ACC112 (cell line): ENCODE results near the gene PIGP.
"Not testable (repeated sequence)": the region's sequence is repeated elsewhere in the genome, so short reads cannot be mapped to it uniquely, and the experiment has no call there.

Source experiments
- H2AFZ ChIP-seq: fragments of 200-600 bp; sonication (generic); one replicate; pipeline ENCODE4 v1.6.0; 2017; ENCODE audit warnings: antibody characterized with exemption, low read length; ENCODE audit not compliant: unreplicated experiment
- H3K27ac ChIP-seq: fragments of 200-600 bp; sonication (generic); 2 replicates; pipeline ENCODE4 v1.5.1; 2014; ENCODE audit warnings: low read depth, mild to moderate bottlenecking, antibody characterized with exemption, low read length, moderate library complexity
- H3K27me3 ChIP-seq: fragments of 200-600 bp; sonication (generic); 2 replicates; pipeline ENCODE4 v1.6.1; 2014; ENCODE audit warnings: mild to moderate bottlenecking, antibody characterized with exemption, low read length, moderate library complexity, mixed read lengths; ENCODE audit not compliant: insufficient read depth
- H3K36me3 ChIP-seq: fragments of 200-600 bp; sonication (generic); 2 replicates; pipeline ENCODE4 v1.6.1; 2016; ENCODE audit warnings: mild to moderate bottlenecking, antibody characterized with exemption, low read length, moderate library complexity, mixed read lengths; ENCODE audit not compliant: insufficient read depth
- H3K4me1 ChIP-seq: fragments of 200-600 bp; sonication (generic); one replicate; pipeline ENCODE4 v1.6.1; 2016; ENCODE audit warnings: low read length, mixed read lengths; ENCODE audit not compliant: insufficient read depth, unreplicated experiment, control insufficient read depth
- H3K4me3 ChIP-seq: fragments of 200-600 bp; sonication (generic); 2 replicates; pipeline ENCODE4 v1.5.1; 2014; ENCODE audit warnings: mild to moderate bottlenecking, low read depth, low read length
- H3K79me2 ChIP-seq: fragments of 200-600 bp; sonication (generic); one replicate; pipeline ENCODE4 v1.6.0; 2016; ENCODE audit warnings: low read length; ENCODE audit not compliant: control insufficient read depth, unreplicated experiment, insufficient read depth

The PIGP gene

GRCh38 chr21:37063433-37063832, 9.4 kb downstream of the PIGP start:
- Histone ChIP-seq H3K4me3 (no peak overlapping the region), H3K27me3 (no peaks in the 10 kb centered on the region), H3K4me1 (peaks cover 29% of the 10 kb centered on the region), H3K79me2 (no peaks in the 10 kb centered on the region), H3K36me3 (peaks cover 12% of the 10 kb centered on the region), H2AFZ (no peak overlapping the region), H3K27ac (no peak overlapping the region)

DNA sequence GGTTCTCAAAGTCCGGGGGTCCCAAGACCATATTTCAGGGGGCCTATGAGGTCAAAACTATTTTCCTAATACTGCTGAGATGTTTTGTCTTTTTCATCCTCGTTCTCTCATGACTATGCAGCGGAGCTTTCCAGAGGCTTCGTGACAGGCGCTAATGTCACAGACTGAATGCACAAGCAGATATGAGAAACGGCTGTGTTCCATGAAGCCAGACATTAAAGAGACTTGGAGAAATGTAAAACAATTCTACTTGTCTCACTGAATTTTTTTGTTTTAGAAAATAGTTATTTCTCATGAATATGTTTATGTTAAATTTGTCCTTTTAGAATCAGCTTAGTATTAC, 10.3 kb downstream of the PIGP start:
- Histone ChIP-seq H3K36me3 (peaks cover 9% of the 10 kb centered on the region), H3K4me3 (no peak overlapping the region), H2AFZ (no peak overlapping the region), H3K4me1 (peaks cover 29% of the 10 kb centered on the region), H3K27me3 (no peaks in the 10 kb centered on the region), H3K79me2 (no peaks in the 10 kb centered on the region), H3K27ac (peak overlapping the region; percentile 83; the same call in 1 of the 2 replicates)

GRCh38 chr21:37061926-37062592, 10.8 kb downstream of the PIGP start:
- Histone ChIP-seq H3K4me1 (peaks cover 29% of the 10 kb centered on the region), H3K4me3 (no peak overlapping the region), H3K27ac (peak overlapping the region; percentile 83), H3K79me2 (no peaks in the 10 kb centered on the region), H3K36me3 (peaks cover 9% of the 10 kb centered on the region), H2AFZ (no peak overlapping the region), H3K27me3 (no peaks in the 10 kb centered on the region)

GRCh38 chr21:37060296-37060695, 12.6 kb downstream of the PIGP start:
- Histone ChIP-seq H3K27me3 (no peaks in the 10 kb centered on the region), H3K4me3 (no peak overlapping the region), H2AFZ (no peak overlapping the region), H3K27ac (peak overlapping the region; percentile 83), H3K79me2 (no peaks in the 10 kb centered on the region), H3K36me3 (peaks cover 4% of the 10 kb centered on the region; the same call in 1 of the 2 replicates), H3K4me1 (peaks cover 29% of the 10 kb centered on the region)

- no peak overlapping the region for H2AFZ ChIP-seq
- no peaks in the 10 kb centered on the region for H3K36me3 ChIP-seq
- no peak overlapping the region for H3K4me3 ChIP-seq
- H3K79me2 ChIP-seq = no peaks in the 10 kb centered on the region
- H3K4me1 ChIP-seq = peaks cover 29% of the 10 kb centered on the region
- H3K27ac ChIP-seq = no peak overlapping the region
- H3K27me3 ChIP-seq = no peaks in the 10 kb centered on the region
Measured at GRCh38 chr21:37059181-37059580, 13.7 kb downstream of the PIGP start.

DNA sequence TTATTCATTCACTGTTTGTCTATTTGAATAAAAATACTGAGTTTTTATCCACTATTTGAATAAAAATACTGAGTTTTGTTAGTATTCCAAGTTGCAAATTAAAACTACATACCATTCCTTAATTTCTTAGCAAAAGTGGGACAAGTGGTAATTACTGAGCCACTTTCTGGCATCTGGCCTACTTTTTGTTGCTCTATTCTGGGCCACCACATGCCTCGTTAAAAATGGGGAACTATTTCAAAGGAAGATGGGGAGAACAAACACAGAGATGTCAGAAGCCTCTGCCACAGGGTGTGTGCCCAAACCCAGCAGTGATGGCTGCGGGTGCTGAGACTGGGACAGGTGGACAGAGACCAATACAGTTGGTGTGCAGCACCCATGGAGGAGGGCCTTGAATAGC, 14.6 kb downstream of the PIGP start:
- Histone ChIP-seq H2AFZ (no peak overlapping the region), H3K79me2 (no peaks in the 10 kb centered on the region), H3K4me3 (no peak overlapping the region), H3K27me3 (no peaks in the 10 kb centered on the region), H3K4me1 (peaks cover 29% of the 10 kb centered on the region), H3K36me3 (no peaks in the 10 kb centered on the region), H3K27ac (no peak overlapping the region)

DNA sequence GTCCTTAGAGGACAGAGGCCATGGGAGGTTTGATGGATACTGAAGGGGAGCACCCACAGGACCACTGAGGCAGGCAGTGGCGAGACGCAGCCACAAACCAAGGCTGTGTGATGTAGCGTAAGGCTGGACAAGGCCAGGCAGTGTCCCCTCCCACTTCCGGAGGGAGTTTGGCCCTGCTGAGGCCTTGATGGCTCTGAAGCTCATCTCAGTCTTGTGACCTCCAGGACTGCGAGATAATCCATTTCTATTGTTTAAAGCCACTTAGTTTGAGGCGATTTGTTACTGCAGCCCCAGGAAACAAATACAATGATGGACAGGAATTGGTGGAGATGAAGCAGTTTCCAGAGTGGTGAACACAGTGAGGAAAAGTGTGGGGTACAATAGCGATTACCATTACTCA, 15.3 kb downstream of the PIGP start:
- Histone ChIP-seq H3K79me2 (no peaks in the 10 kb centered on the region), H3K4me1 (peaks cover 28% of the 10 kb centered on the region), H3K4me3 (no peak overlapping the region), H3K36me3 (no peaks in the 10 kb centered on the region), H3K27ac (no peak overlapping the region), H2AFZ (no peak overlapping the region), H3K27me3 (no peaks in the 10 kb centered on the region)

GRCh38 chr21:37055271-37055855, 17.5 kb downstream of the PIGP start:
- no peaks in the 10 kb centered on the region for H3K27me3 ChIP-seq
- H2AFZ ChIP-seq = no peak overlapping the region
- H3K27ac ChIP-seq = no peak overlapping the region
- H3K4me1 ChIP-seq = peaks cover 5% of the 10 kb centered on the region
- no peaks in the 10 kb centered on the region for H3K79me2 ChIP-seq
- H3K4me3 ChIP-seq = no peak overlapping the region
- H3K36me3 ChIP-seq = no peaks in the 10 kb centered on the region

DNA sequence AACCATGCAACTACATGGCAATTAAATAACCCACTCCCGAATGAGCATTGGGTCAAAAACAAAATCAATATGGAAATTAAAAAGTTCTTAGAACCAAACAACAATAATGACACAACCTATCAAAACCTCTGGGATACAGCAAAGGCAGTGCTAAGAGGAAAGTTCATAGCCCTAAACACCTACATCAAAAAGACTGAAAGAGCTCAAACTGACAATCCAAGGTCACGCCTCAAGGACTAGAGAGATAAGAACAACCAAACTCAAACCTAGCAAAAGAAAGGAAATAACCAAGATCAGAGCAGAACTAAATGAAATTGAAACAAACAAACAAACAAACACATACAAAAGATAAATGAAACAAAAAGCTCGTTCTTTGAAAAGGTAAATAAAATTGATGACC, 23.1 kb downstream of the PIGP start:
- H3K79me2 ChIP-seq, H3K4me1 ChIP-seq, H3K27me3 ChIP-seq, H2AFZ ChIP-seq, H3K36me3 ChIP-seq, H3K27ac ChIP-seq, H3K4me3 ChIP-seq: not testable (repeated sequence)

- Histone ChIP-seq H3K27ac (no peak overlapping the region), H2AFZ (no peak overlapping the region), H3K79me2 (no peaks in the 10 kb centered on the region), H3K27me3 (no peaks in the 10 kb centered on the region), H3K4me3 (no peak overlapping the region), H3K36me3 (no peaks in the 10 kb centered on the region), H3K4me1 (no peaks in the 10 kb centered on the region)
Measured at GRCh38 chr21:37047079-37047478, 25.8 kb downstream of the PIGP start.

DNA sequence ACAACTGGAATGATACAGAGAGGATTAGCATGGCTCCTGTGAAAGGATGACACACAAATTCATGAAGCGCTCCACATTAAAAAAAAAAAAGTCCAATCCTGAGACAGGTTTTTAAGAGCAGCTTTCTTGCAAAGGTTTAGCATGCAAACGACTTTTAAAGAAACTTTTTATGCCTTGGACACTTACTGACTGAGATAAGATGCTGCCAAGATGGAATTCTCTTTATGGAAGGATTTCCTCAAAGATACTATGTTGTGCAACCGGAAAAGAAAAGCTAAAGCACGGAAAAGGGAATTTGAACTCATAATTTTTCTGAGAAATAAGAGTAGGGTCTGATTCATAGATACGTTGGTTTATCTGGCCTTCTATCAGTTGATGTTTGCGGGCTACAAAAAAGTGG, 27.3 kb downstream of the PIGP start:
- no peak overlapping the region for H3K27ac ChIP-seq
- H3K27me3 ChIP-seq = no peaks in the 10 kb centered on the region
- no peak overlapping the region for H2AFZ ChIP-seq
- no peaks in the 10 kb centered on the region for H3K36me3 ChIP-seq
- H3K4me3 ChIP-seq = no peak overlapping the region
- no peaks in the 10 kb centered on the region for H3K79me2 ChIP-seq
- no peaks in the 10 kb centered on the region for H3K4me1 ChIP-seq
